Keratinocyte (primary cell): Measurements from ENCODE around the gene MAP1LC3C. TPM values are rescaled to one million over a fixed set of nuclear protein-coding genes. Genes with fewer than 3 reads are reported as not detected.
A peak's percentile ranks its signal among the peaks of the same experiment; 100 is the strongest.

Source experiments
- DNase-seq: peaks from one replicate; pipeline ENCODE4 v3.0.0-alpha.2; 2011; ENCODE audit warnings: low read depth, missing footprints, low spot score
- FAIRE-seq: peaks from 2 replicates; lab custom pipeline; 2011; peaks lifted over from hg19 to GRCh38; lab: Jason Lieb, UNC
- H2AFZ ChIP-seq: 2 replicates; pipeline ENCODE4 v1.6.0; 2012; ENCODE audit warnings: low read length, control low read depth, inconsistent platforms; ENCODE audit not compliant: control insufficient read depth
- H3K27ac ChIP-seq: 2 replicates; pipeline ENCODE4 v1.5.1; 2011; ENCODE audit warnings: low read length; ENCODE audit not compliant: control insufficient read depth, insufficient read depth
- H3K27me3 ChIP-seq: 3 replicates; pipeline ENCODE4 v1.6.0; 2011; ENCODE audit warnings: low read length; ENCODE audit not compliant: control insufficient read depth, insufficient read depth; ENCODE audit errors: extremely low read depth
- H3K36me3 ChIP-seq, 2 experiments: 2 replicates in 1 of 2; 3 replicates in 1 of 2; pipeline ENCODE4 v1.5.1; 2011; ENCODE audit warnings: low read length in 2 of 2, mild to moderate bottlenecking in 1 of 2; ENCODE audit not compliant: control insufficient read depth in 2 of 2, insufficient read depth in 2 of 2; ENCODE audit errors: extremely low read depth in 1 of 2
- H3K4me1 ChIP-seq: 3 replicates; pipeline ENCODE4 v1.5.1; 2011; ENCODE audit warnings: low read length; ENCODE audit not compliant: control insufficient read depth, insufficient read depth; ENCODE audit errors: extremely low read depth
- H3K4me2 ChIP-seq: 3 replicates; pipeline ENCODE4 v1.6.0; 2011; ENCODE audit warnings: low read depth, low read length; ENCODE audit not compliant: control insufficient read depth, insufficient read depth; ENCODE audit errors: extremely low read depth
- H3K4me3 ChIP-seq, 3 experiments: fragments of 200-600 bp in 1 of 3; sonication (generic) in 1 of 3; 2 replicates in 2 of 3; 3 replicates in 1 of 3; pipeline ENCODE4 v1.5.1; 2011 to 2016; ENCODE audit warnings: low read length in 3 of 3, mild to moderate bottlenecking in 3 of 3, control low read depth in 2 of 3, inconsistent platforms in 1 of 3, low read depth in 1 of 3, mixed read lengths in 1 of 3, mixed run types in 1 of 3, moderate library complexity in 1 of 3; ENCODE audit not compliant: control insufficient read depth in 2 of 3, insufficient read depth in 2 of 3; ENCODE audit errors: extremely low read depth in 1 of 3
- H3K79me2 ChIP-seq: 2 replicates; pipeline ENCODE4 v1.6.0; 2012; ENCODE audit warnings: low read length; ENCODE audit not compliant: control insufficient read depth, insufficient read depth
- H3K9ac ChIP-seq: 3 replicates; pipeline ENCODE4 v1.6.0; 2011; ENCODE audit warnings: low read length; ENCODE audit not compliant: control insufficient read depth, insufficient read depth; ENCODE audit errors: extremely low read depth
- H3K9me1 ChIP-seq: 3 replicates; pipeline ENCODE4 v1.6.0; 2011; ENCODE audit warnings: low read length; ENCODE audit not compliant: control insufficient read depth, insufficient read depth; ENCODE audit errors: extremely low read depth
- H3K9me3 ChIP-seq: 2 replicates; pipeline ENCODE4 v1.5.1; 2012; ENCODE audit warnings: low read depth, low read length; ENCODE audit not compliant: control insufficient read depth
- H4K20me1 ChIP-seq: 3 replicates; pipeline ENCODE4 v1.6.0; 2011; ENCODE audit warnings: low read length; ENCODE audit not compliant: control insufficient read depth, insufficient read depth; ENCODE audit errors: extremely low read depth
- EZH2 ChIP-seq: IDR thresholded peaks from one replicate; pipeline ENCODE4 v1.6.1; 2012; ENCODE audit warnings: inconsistent platforms, mild to moderate bottlenecking, low read length, moderate library complexity
- dilution Hi-C: fragments of 300-500 bp; cut with MboI; formaldehyde crosslinking; loops from one replicate; pipeline ENCODE4 v1.7.0; 2020; ENCODE audit warnings: low sequenced_read_pairs; ENCODE audit not compliant: extremely low pct_ligation_motif_present
- polyA minus RNA-seq, 3 experiments: library from RNA; depleted of rRNA, polyadenylated mRNA; stranded (reverse); fragments of >200 nt; gene quantifications; 1 replicate in 1 of 3; 2 replicates in 1 of 3; 3 replicates in 1 of 3; pipeline ENCODE4 v1.2.3, GENCODE V29; 2011
- polyA plus RNA-seq, 5 experiments: library from polyadenylated mRNA; depleted of rRNA in 3 of 5; stranded (reverse) in 3 of 5; stranded (forward) in 1 of 5; unstranded in 1 of 5; fragments of >200 nt; gene quantifications; 1 replicate in 1 of 5; 2 replicates in 3 of 5; 3 replicates in 1 of 5; pipeline versions ENCODE4 v1.2.1 to v1.2.3, GENCODE V29; 2011 to 2012; ENCODE audit warnings: missing spikeins in 2 of 5, low read depth in 1 of 5, low replicate concordance in 1 of 5
- TF ChIP-seq, protein P1 (sequence below), 3 experiments: IDR thresholded peaks in 1 of 3; conservative IDR thresholded peaks in 1 of 3; optimal IDR thresholded peaks in 1 of 3; 2 replicates in 2 of 3; 3 replicates in 1 of 3; pipeline versions ENCODE3 to v1.5.1; 2011; ENCODE audit warnings: low read length in 3 of 3, mild to moderate bottlenecking in 3 of 3, moderate library complexity in 2 of 3, control low read depth in 1 of 3, inconsistent platforms in 1 of 3; ENCODE audit not compliant: insufficient read depth in 2 of 3; ENCODE audit errors: extremely low read depth in 1 of 3

Gene MAP1LC3C
- polyA plus RNA-seq (not detected in 3 replicates), polyA minus RNA-seq (not detected in 3 replicates)
- polyA plus RNA-seq (2011; ENCODE audit: low read depth) = not detected
- not detected in 2 replicates for polyA plus RNA-seq (2011; cell fraction: cytosol; rRNA removed)
- not detected in 2 replicates for polyA plus RNA-seq (2011; cell fraction: nucleus; rRNA removed)
- polyA plus RNA-seq (2012; ENCODE audit: low replicate concordance) = not detected in 2 replicates
- not detected for polyA minus RNA-seq (2011; cell fraction: cytosol; rRNA and poly(A)+ RNA removed)
- polyA minus RNA-seq (2011; cell fraction: nucleus; rRNA and poly(A)+ RNA removed) = not detected in 2 replicates

DNA sequence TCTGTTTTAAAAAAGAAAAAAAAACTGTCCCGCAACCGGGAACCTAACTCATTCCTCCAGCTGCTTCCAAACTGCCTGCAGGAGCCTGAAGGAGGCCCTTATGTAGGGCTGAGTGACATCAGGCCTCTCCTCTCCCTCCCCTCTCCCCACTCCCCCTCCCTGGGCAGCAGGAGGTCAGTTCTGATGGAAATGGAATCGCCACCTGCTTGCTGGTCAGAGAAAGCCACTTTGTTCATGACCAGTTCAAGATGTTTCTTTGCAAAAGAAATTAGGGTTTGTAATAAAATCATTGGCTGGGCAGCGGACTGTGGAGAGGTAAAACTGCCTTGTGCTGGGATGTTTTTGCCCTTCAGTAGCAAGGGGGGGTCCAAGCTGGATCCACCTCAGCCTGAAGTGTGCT, at the start of gene MAP1LC3C:
Gene MAP1LC3C (minus strand): TSS at position 73 of the 400 bp plus-strand sequence. CDS start 90 bp downstream, outside the sequence.
- DNase-seq (no peak), FAIRE-seq (no peak)
- H3K27me3 ChIP-seq = no peaks in the 10 kb centered on the region
- no peaks in the 10 kb centered on the region for H3K9me3 ChIP-seq
- no peak within 1 kb of the TSS for H3K9ac ChIP-seq
- no peaks in the 10 kb centered on the region for H3K79me2 ChIP-seq
- H3K4me3 ChIP-seq = peak within 1 kb of the TSS in 1 of 3 experiments; percentile 46
- H3K4me1 ChIP-seq = no peaks in the 10 kb centered on the region
- H3K27ac ChIP-seq = no peak within 1 kb of the TSS
- H2AFZ ChIP-seq = peak within 1 kb of the TSS; percentile 79
- H3K4me2 ChIP-seq = peak within 1 kb of the TSS; percentile 69
- dilution Hi-C loops = no loop called here
- no peaks in the 10 kb centered on the region for H3K36me3 ChIP-seq
- H4K20me1 ChIP-seq = no peaks in the 10 kb centered on the region
- no peaks in the 10 kb centered on the region for H3K9me1 ChIP-seq
- TF ChIP-seq, protein P1, sequence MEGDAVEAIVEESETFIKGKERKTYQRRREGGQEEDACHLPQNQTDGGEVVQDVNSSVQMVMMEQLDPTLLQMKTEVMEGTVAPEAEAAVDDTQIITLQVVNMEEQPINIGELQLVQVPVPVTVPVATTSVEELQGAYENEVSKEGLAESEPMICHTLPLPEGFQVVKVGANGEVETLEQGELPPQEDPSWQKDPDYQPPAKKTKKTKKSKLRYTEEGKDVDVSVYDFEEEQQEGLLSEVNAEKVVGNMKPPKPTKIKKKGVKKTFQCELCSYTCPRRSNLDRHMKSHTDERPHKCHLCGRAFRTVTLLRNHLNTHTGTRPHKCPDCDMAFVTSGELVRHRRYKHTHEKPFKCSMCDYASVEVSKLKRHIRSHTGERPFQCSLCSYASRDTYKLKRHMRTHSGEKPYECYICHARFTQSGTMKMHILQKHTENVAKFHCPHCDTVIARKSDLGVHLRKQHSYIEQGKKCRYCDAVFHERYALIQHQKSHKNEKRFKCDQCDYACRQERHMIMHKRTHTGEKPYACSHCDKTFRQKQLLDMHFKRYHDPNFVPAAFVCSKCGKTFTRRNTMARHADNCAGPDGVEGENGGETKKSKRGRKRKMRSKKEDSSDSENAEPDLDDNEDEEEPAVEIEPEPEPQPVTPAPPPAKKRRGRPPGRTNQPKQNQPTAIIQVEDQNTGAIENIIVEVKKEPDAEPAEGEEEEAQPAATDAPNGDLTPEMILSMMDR (optimal IDR thresholded peaks at IDR 0.05 in 1 of 3, IDR thresholded peaks at IDR 0.05 in 1 of 3, conservative IDR thresholded peaks at IDR 0.05 in 1 of 3; ENCODE audit: extremely low read depth in 1 of 3, insufficient read depth in 2 of 3, low read length in 3 of 3) = no peak
- no peak for TF ChIP-seq EZH2

DNA sequence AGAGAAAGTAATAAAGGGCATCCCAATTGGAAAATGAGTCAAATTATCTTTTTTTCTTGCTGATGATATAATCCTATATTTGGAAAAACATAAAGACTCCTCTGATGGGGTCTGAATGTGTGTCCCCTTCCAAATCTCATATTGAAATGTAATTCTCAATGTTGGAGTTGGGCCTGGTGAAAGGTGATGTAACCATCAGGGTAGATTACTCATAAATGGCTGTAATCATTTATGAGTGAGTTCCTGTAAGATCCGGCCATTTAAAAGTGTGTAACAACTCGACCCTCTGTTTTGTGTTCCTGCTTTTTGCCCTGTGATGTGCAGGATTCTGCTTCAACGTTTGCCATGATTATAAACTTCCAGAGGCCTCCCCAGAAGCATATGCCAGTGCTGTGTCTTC, 44.3 kb upstream of the MAP1LC3C start:
- Histone ChIP-seq H3K4me3 (no peak overlapping the region), H3K79me2 (no peaks in the 10 kb centered on the region), H4K20me1 (no peaks in the 10 kb centered on the region), H3K9me3 (no peaks in the 10 kb centered on the region), H3K4me2 (no peak overlapping the region), H3K27me3 (no peaks in the 10 kb centered on the region), H3K4me1 (no peaks in the 10 kb centered on the region), H3K9me1 (no peaks in the 10 kb centered on the region), H3K27ac (no peak overlapping the region), H3K9ac (no peak overlapping the region), H3K36me3 (no peaks in the 10 kb centered on the region), H2AFZ (no peak overlapping the region)
- DNase-seq (no peak), FAIRE-seq (no peak)
- dilution Hi-C loops = no loop called here
- TF ChIP-seq EZH2 = no peak
- TF ChIP-seq, protein P1 (optimal IDR thresholded peaks at IDR 0.05 in 1 of 3, IDR thresholded peaks at IDR 0.05 in 1 of 3, conservative IDR thresholded peaks at IDR 0.05 in 1 of 3; ENCODE audit: extremely low read depth in 1 of 3, insufficient read depth in 2 of 3, low read length in 3 of 3) = no peak
